H1 (cell line): Measurements from ENCODE around the gene CRISPLD2. TPM values are rescaled to one million over a fixed set of nuclear protein-coding genes. Genes with fewer than 3 reads are reported as not detected.

ENCODE experiments used
- ASH2L ChIP-seq: fragments of 200-600, 300-600 bp; sonication (generic); IDR thresholded peaks from one replicate; pipeline ENCODE4 v1.7.1; 2017; ENCODE audit warnings: low read length
- CBX8 ChIP-seq: fragments of 300-800, 300-1000 bp; sonication (generic); IDR thresholded peaks from 2 replicates; pipeline ENCODE4 v1.7.1; 2016; ENCODE audit warnings: low read depth, low read length, borderline replicate concordance
- E2F6 ChIP-seq: IDR thresholded peaks from 2 replicates; pipeline ENCODE4 v1.6.1; 2012; ENCODE audit warnings: inconsistent platforms
- POU5F1 ChIP-seq: IDR thresholded peaks from 2 replicates; pipeline ENCODE4 v1.6.1; 2011; ENCODE audit warnings: low read depth, mild to moderate bottlenecking, low read length, moderate library complexity
- RXRA ChIP-seq: IDR thresholded peaks from 2 replicates; pipeline ENCODE4 v1.6.1; 2011; ENCODE audit warnings: low read depth, mild to moderate bottlenecking, low read length, moderate library complexity; ENCODE audit not compliant: insufficient read depth
- SIRT6 ChIP-seq: IDR thresholded peaks from one replicate; pipeline ENCODE4 v1.7.1; 2012; ENCODE audit warnings: low read length, inconsistent platforms
- polyA plus RNA-seq, 7 experiments: library from polyadenylated mRNA; depleted of rRNA in 3 of 7; stranded (reverse) in 5 of 7; unstranded in 2 of 7; fragments of >200 nt in 5 of 7; fragments of 200-250 nt in 2 of 7; gene quantifications; 1 replicate in 5 of 7; 2 replicates in 1 of 7; 4 replicates in 1 of 7; pipeline versions ENCODE4 v1.2.1 to v1.2.3, GENCODE V29; 2011 to 2013; ENCODE audit warnings: missing spikeins in 2 of 7, mixed read lengths in 2 of 7
- total RNA-seq: library from RNA; stranded (reverse); fragmentation: NEBNext Ultra II Directional; extraction: Animal tissue kit (Norgen Biotek cat#: 25700); gene quantifications from 2 replicates; pipeline ENCODE4 v1.2.1, GENCODE V29; 2021

Gene CRISPLD2
- total and polyA plus RNA-seq, 2 of the 8 experiments (the other 6 are each of a cell fraction or from before 2014, with no cell fraction given), result 2.7 to 5.1 TPM

GRCh38 chr16:84889066-84889465 lies 69.3 kb downstream of the CRISPLD2 start (continued):
- no peak for TF ChIP-seq CBX8
- no peak for TF ChIP-seq SIRT6
- TF ChIP-seq ASH2L, result no peak
- no peak for TF ChIP-seq RXRA
- TF ChIP-seq E2F6, result no peak
- TF ChIP-seq POU5F1, result no peak
